HCT116 (cell line): ENCODE data around the gene SKAP1.

Source experiments
- ATF3 ChIP-seq: IDR thresholded peaks from 2 replicates; pipeline ENCODE4 v1.6.1; 2012
- CEBPB ChIP-seq: IDR thresholded peaks from 2 replicates; pipeline ENCODE4 v1.6.1; 2012; ENCODE audit warnings: low read depth
- CTCF ChIP-seq, 3 experiments: fragments of 200-600 bp in 1 of 3; sonication (generic) in 1 of 3; IDR thresholded peaks in 2 of 3; conservative IDR thresholded peaks in 1 of 3; 2 replicates each; pipeline ENCODE4 v1.5.1; 2012 to 2017; ENCODE audit warnings: low read depth in 2 of 3, low read length in 2 of 3, antibody characterized with exemption in 1 of 3, borderline replicate concordance in 1 of 3, control low read depth in 1 of 3, mild to moderate bottlenecking in 1 of 3, mixed read lengths in 1 of 3, mixed run types in 1 of 3, moderate library complexity in 1 of 3; ENCODE audit not compliant: insufficient read depth in 1 of 3
- EZH2phosphoT487 ChIP-seq: fragments of 200-600 bp; IDR thresholded peaks from 2 replicates; pipeline ENCODE4 v1.6.1; 2018; ENCODE audit warnings: antibody characterized with exemption, borderline replicate concordance
- MAX ChIP-seq: IDR thresholded peaks from 2 replicates; pipeline ENCODE4 v1.6.1; 2012
- POLR2A ChIP-seq: IDR thresholded peaks from 2 replicates; pipeline ENCODE4 v1.7.0; 2011; ENCODE audit warnings: borderline replicate concordance; ENCODE audit not compliant: insufficient read depth, insufficient read length; ENCODE audit errors: extremely low read depth
- ZBTB33 ChIP-seq: IDR thresholded peaks from 2 replicates; pipeline ENCODE4 v1.6.1; 2011; ENCODE audit warnings: mild to moderate bottlenecking, low read length, moderate library complexity; ENCODE audit not compliant: insufficient replicate concordance; ENCODE audit errors: extremely low read depth
- ZNF274 ChIP-seq: fragments of 200-500 bp; sonication (Bioruptor generic); IDR thresholded peaks from 2 replicates; pipeline ENCODE4 v1.6.1; 2014; ENCODE audit warnings: mild to moderate bottlenecking, low read depth, low read length, inconsistent platforms

GRCh38 chr17:48106802-48107136 lies 323.2 kb downstream of the SKAP1 start:
- TF ChIP-seq EZH2phosphoT487 (no peak), CTCF (IDR thresholded peaks at IDR 0.05 in 2 of 3, conservative IDR thresholded peaks at IDR 0.05 in 1 of 3; ENCODE audit: borderline replicate concordance in 1 of 3, insufficient read depth in 1 of 3, low read depth in 2 of 3, low read length in 2 of 3) (no peak), ATF3 (no peak), POLR2A (no peak), ZNF274 (no peak), CEBPB (no peak), ZBTB33 (no peak), MAX (no peak)
